ENCODE data around the gene MYZAP. TPM values are rescaled to one million over a fixed set of nuclear protein-coding genes. Genes with fewer than 3 reads are reported as not detected.
A peak's percentile ranks its signal among the peaks of the same experiment; 100 is the strongest.

MYZAP gene
- total and polyA plus RNA-seq, 2 experiments from 2014 or later: 1.0 to 1.5 TPM

DNA sequence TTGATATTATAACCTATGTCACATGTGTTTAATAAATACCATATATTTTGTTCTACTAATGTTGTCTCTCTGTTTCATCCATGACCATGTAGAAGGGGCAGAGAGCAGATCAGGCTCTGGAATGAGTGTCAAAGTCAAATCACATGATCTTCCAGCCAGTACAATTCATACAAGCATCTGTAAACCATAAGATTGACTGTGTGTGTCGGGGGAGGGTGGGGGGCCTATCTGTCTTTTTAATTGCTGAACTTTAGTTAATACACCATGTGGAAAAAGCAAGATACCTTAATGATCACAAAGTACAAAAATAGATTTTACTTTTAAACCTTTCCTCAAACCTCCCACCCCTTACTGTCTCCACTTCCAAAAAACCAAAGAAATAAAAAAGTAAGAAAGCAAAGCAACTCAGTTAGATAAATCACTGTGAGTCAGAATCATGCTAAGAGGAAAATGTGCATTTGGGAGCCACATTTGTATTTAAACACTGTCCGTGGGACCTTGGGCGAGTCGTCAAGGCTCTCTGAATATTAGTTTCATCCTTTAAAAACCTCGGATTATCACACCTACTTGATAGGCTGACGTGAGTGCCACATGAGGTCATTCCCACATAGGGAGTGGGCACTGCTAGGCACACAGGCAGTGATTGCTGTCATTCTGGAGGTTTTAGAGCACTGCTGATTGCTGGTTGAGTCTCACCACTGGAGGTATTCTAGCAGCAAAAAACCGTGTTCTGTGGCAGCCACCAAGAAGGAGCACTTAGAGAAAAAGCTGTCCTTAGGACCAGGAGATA, 93.8 kb downstream of the MYZAP start:
- no peaks in the 10 kb centered on the region for H3K27me3 ChIP-seq (ENCODE audit: insufficient read depth)
- no peak overlapping the region for H3K27ac ChIP-seq (ENCODE audit: low read depth)
- no peaks in the 10 kb centered on the region for H3K36me3 ChIP-seq (ENCODE audit: insufficient read depth)
- DNase-seq (ENCODE audit: low spot score): no peak
- H3K4me2 ChIP-seq: no peak overlapping the region
- H3K4me1 ChIP-seq (ENCODE audit: insufficient read depth): no peaks in the 10 kb centered on the region; the same call in 1 of the 2 replicates
- H3K79me2 ChIP-seq (replicated peaks; ENCODE audit: insufficient read depth): no peaks in the 10 kb centered on the region
- H3K27me3 Mint-ChIP-seq (ENCODE audit: insufficient read depth, low read depth, poor library complexity): no peaks in the 10 kb centered on the region
- H3K27ac Mint-ChIP-seq: no peak overlapping the region
- no peak overlapping the region for H3K4me3 ChIP-seq
- no peaks in the 10 kb centered on the region for H4K20me1 ChIP-seq (replicated peaks; ENCODE audit: insufficient read depth)
- no peaks in the 10 kb centered on the region for H3F3A ChIP-seq (replicated peaks; ENCODE audit: low read depth)
- H3K4me3 Mint-ChIP-seq: no peak overlapping the region
- peak overlapping the region; percentile 78; the same call in 1 of the 2 replicates for H2AFZ ChIP-seq
- no peaks in the 10 kb centered on the region for H3K36me3 Mint-ChIP-seq (ENCODE audit: low read depth)
- TF ChIP-seq STAT1 (IDR thresholded peaks at IDR 0.05; ENCODE audit: unreplicated experiment) (no peak), EZH2phosphoT487 (IDR thresholded peaks at IDR 0.05; ENCODE audit: unreplicated experiment) (no peak), ZNF114 (CRISPR knock-in tag; IDR thresholded peaks at IDR 0.05) (no peak), ZNF331 (CRISPR knock-in tag; IDR thresholded peaks at IDR 0.05; ENCODE audit: low read depth) (no peak), JUNB (IDR thresholded peaks at IDR 0.05; ENCODE audit: unreplicated experiment) (no peak), CREB1 (CRISPR knock-in tag; IDR thresholded peaks at IDR 0.05; ENCODE audit: low read depth) (no peak), POLR2AphosphoS5 (IDR thresholded peaks at IDR 0.05; ENCODE audit: low read depth) (no peak), NANOG (IDR thresholded peaks at IDR 0.05; ENCODE audit: borderline replicate concordance) (no peak), EZH2 (IDR thresholded peaks at IDR 0.05; ENCODE audit: low read depth, unreplicated experiment) (no peak)
- TF ChIP-seq, protein P1, sequence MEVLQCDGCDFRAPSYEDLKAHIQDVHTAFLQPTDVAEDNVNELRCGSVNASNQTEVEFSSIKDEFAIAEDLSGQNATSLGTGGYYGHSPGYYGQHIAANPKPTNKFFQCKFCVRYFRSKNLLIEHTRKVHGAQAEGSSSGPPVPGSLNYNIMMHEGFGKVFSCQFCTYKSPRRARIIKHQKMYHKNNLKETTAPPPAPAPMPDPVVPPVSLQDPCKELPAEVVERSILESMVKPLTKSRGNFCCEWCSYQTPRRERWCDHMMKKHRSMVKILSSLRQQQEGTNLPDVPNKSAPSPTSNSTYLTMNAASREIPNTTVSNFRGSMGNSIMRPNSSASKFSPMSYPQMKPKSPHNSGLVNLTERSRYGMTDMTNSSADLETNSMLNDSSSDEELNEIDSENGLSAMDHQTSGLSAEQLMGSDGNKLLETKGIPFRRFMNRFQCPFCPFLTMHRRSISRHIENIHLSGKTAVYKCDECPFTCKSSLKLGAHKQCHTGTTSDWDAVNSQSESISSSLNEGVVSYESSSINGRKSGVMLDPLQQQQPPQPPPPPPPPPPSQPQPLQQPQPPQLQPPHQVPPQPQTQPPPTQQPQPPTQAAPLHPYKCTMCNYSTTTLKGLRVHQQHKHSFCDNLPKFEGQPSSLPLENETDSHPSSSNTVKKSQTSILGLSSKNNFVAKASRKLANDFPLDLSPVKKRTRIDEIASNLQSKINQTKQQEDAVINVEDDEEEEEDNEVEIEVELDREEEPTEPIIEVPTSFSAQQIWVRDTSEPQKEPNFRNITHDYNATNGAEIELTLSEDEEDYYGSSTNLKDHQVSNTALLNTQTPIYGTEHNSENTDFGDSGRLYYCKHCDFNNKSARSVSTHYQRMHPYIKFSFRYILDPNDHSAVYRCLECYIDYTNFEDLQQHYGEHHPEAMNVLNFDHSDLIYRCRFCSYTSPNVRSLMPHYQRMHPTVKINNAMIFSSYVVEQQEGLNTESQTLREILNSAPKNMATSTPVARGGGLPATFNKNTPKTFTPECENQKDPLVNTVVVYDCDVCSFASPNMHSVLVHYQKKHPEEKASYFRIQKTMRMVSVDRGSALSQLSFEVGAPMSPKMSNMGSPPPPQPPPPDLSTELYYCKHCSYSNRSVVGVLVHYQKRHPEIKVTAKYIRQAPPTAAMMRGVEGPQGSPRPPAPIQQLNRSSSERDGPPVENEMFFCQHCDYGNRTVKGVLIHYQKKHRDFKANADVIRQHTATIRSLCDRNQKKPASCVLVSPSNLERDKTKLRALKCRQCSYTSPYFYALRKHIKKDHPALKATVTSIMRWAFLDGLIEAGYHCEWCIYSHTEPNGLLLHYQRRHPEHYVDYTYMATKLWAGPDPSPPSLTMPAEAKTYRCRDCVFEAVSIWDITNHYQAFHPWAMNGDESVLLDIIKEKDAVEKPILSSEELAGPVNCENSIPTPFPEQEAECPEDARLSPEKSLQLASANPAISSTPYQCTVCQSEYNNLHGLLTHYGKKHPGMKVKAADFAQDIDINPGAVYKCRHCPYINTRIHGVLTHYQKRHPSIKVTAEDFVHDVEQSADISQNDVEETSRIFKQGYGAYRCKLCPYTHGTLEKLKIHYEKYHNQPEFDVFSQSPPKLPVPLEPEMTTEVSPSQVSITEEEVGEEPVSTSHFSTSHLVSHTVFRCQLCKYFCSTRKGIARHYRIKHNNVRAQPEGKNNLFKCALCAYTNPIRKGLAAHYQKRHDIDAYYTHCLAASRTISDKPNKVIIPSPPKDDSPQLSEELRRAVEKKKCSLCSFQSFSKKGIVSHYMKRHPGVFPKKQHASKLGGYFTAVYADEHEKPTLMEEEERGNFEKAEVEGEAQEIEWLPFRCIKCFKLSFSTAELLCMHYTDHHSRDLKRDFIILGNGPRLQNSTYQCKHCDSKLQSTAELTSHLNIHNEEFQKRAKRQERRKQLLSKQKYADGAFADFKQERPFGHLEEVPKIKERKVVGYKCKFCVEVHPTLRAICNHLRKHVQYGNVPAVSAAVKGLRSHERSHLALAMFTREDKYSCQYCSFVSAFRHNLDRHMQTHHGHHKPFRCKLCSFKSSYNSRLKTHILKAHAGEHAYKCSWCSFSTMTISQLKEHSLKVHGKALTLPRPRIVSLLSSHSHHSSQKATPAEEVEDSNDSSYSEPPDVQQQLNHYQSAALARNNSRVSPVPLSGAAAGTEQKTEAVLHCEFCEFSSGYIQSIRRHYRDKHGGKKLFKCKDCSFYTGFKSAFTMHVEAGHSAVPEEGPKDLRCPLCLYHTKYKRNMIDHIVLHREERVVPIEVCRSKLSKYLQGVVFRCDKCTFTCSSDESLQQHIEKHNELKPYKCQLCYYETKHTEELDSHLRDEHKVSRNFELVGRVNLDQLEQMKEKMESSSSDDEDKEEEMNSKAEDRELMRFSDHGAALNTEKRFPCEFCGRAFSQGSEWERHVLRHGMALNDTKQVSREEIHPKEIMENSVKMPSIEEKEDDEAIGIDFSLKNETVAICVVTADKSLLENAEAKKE (CRISPR knock-in tag; IDR thresholded peaks at IDR 0.05): no peak
- TF ChIP-seq, protein P2, sequence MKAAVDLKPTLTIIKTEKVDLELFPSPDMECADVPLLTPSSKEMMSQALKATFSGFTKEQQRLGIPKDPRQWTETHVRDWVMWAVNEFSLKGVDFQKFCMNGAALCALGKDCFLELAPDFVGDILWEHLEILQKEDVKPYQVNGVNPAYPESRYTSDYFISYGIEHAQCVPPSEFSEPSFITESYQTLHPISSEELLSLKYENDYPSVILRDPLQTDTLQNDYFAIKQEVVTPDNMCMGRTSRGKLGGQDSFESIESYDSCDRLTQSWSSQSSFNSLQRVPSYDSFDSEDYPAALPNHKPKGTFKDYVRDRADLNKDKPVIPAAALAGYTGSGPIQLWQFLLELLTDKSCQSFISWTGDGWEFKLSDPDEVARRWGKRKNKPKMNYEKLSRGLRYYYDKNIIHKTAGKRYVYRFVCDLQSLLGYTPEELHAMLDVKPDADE (IDR thresholded peaks at IDR 0.05): no peak
- TF ChIP-seq, protein P3, sequence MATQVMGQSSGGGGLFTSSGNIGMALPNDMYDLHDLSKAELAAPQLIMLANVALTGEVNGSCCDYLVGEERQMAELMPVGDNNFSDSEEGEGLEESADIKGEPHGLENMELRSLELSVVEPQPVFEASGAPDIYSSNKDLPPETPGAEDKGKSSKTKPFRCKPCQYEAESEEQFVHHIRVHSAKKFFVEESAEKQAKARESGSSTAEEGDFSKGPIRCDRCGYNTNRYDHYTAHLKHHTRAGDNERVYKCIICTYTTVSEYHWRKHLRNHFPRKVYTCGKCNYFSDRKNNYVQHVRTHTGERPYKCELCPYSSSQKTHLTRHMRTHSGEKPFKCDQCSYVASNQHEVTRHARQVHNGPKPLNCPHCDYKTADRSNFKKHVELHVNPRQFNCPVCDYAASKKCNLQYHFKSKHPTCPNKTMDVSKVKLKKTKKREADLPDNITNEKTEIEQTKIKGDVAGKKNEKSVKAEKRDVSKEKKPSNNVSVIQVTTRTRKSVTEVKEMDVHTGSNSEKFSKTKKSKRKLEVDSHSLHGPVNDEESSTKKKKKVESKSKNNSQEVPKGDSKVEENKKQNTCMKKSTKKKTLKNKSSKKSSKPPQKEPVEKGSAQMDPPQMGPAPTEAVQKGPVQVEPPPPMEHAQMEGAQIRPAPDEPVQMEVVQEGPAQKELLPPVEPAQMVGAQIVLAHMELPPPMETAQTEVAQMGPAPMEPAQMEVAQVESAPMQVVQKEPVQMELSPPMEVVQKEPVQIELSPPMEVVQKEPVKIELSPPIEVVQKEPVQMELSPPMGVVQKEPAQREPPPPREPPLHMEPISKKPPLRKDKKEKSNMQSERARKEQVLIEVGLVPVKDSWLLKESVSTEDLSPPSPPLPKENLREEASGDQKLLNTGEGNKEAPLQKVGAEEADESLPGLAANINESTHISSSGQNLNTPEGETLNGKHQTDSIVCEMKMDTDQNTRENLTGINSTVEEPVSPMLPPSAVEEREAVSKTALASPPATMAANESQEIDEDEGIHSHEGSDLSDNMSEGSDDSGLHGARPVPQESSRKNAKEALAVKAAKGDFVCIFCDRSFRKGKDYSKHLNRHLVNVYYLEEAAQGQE (IDR thresholded peaks at IDR 0.05; ENCODE audit: unreplicated experiment): no peak
- TF ChIP-seq, protein P4, sequence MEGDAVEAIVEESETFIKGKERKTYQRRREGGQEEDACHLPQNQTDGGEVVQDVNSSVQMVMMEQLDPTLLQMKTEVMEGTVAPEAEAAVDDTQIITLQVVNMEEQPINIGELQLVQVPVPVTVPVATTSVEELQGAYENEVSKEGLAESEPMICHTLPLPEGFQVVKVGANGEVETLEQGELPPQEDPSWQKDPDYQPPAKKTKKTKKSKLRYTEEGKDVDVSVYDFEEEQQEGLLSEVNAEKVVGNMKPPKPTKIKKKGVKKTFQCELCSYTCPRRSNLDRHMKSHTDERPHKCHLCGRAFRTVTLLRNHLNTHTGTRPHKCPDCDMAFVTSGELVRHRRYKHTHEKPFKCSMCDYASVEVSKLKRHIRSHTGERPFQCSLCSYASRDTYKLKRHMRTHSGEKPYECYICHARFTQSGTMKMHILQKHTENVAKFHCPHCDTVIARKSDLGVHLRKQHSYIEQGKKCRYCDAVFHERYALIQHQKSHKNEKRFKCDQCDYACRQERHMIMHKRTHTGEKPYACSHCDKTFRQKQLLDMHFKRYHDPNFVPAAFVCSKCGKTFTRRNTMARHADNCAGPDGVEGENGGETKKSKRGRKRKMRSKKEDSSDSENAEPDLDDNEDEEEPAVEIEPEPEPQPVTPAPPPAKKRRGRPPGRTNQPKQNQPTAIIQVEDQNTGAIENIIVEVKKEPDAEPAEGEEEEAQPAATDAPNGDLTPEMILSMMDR (conservative IDR thresholded peaks at IDR 0.05; ENCODE audit: low read depth in 2 of 2): no peak
- no peak for ATAC-seq
- no peaks in the 10 kb centered on the region for H3K9me3 Mint-ChIP-seq
- peaks cover 3% of the 10 kb centered on the region; the same call in 1 of the 3 replicates for H3K4me1 Mint-ChIP-seq
- peaks cover 11% of the 10 kb centered on the region; the same call in 1 of the 2 replicates for H3K9me2 ChIP-seq (ENCODE audit: insufficient read depth)
